HG03025 (cell line): ENCODE measurements around the gene HSD11B1L.
"Not testable (repeated sequence)": the region's sequence is repeated elsewhere in the genome, so short reads cannot be mapped to it uniquely, and the experiment has no call there.

Experiments used
- ATAC-seq: cut with Tn5 transposase; IDR thresholded peaks from one replicate; pipeline ENCODE4 v1.9.1; 2021; ENCODE audit warnings: mild to moderate bottlenecking, moderate library complexity; ENCODE audit not compliant: unreplicated experiment, low FRiP score

Gene HSD11B1L

DNA sequence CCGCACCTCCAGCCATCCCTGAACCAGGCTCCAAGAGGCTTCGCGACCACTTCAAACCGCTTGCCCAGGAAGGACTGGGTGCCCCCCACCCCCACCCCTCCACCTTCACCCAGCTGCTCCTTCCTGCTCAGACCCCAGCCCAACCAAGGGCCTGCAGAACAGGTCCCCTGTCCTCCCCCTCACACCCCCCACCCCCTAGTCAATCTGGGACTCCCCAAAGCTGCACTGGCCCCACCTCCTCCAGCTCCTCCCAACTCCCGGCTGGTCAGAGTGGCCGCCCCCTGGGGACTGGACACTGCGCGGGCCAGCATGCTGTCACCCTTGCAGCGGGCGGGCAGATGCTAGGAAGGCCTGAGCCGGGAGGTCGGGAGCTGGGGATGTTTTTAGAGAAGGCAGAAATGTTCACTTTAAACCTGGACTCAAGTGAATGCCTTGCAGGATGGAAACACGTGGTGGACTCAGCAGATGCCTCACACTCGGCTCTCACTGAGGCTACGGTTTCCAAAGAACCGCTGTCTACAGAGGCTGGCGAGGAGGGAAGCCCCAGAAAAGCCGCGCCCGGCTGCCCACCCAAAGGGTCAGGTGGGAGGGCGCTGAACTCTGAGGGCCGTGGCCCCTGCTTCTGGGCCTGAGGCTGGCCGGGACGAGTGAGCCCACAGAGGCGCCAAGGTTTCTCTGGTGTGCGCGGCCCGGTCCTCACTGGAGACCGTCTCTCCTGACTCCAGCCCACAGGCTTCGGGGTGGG lies 17.2 kb downstream of the HSD11B1L start:
- ATAC-seq = no peak

DNA sequence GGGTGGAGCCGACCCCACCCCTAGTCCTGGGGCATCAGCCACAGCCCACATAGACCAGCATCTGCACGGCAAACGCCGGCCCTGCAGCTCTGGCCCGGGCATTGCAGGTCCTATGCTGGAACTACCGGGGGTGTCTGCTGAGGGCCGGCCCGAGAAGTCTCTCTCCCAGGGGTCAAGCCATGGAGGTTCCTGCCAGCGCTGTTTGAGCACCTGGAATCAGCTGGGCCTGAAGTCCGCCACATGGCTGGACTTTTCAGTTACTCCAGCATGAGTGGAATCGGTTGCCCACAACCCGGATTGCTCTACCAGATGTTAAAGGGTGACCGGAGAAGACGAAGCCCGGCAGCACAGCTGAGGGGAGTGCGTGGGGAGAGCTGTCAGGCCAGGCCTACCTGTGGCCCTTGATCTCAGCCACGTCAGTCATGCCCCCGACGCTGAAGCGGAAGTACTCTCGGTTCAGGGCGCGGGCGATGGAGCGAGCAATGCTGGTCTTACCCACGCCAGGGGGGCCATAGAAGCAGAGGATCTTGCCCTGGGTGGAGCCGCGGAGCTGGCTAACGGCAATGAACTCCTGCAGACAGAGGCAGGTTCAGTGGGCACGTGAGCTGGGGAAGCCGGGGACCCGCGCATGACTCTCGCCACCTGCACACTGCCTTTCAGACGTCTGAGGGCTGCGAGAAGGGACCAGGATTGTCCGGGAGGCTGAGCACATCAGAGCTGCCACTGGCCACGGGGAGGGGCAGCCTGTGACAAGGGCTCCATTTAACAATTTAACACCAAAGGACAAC lies 18.0 kb downstream of the HSD11B1L start:
- no peak for ATAC-seq

DNA sequence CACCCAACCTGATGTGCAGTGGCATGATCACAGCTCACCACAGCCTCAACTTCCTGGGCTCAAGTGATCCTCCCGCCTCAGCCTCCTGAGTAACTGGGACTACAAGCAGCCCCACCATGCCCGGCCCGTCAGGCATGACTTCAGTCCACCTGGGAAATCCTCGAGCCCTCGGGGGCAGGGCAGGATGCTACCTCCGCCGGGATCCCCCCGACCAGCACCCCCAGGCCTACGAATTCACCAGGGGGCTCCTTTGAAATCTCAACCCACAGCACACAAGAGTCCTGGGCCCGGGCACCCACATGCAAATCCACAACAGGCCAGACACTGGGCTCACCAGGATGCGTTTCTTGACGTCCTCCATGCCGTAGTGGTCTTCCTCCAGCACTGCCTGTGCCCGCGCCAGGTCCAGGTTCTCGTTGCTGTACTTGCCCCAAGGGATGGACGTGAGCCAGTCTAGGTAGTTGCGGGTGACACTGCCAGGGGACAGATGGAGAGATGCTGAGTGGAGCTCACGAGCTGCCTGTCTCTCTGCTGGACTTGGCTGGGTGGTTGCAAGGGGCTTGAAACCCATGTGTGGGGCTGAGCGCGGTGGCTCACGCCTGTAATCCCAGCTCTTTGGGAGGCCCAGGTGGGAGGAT lies 19.7 kb downstream of the HSD11B1L start:
- ATAC-seq = no peak

DNA sequence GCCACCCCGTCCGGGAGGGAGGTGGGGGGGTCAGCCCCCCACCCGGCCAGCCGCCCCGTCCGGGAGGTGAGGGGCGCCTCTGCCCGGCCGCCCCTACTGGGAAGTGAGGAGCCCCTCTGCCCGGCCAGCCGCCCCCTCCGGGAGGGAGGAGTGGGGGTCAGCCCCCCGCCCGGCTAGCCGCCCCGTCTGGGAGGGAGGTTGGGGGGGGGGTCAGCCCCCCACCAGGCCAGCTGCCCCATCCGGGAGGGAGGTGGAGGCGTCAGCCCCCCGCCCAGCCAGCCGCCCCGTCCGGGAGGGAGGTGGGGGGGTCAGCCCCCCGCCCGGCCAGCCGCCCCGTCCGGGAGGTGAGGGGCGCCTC lies 21.2 kb downstream of the HSD11B1L start:
- not testable (repeated sequence) for ATAC-seq

DNA sequence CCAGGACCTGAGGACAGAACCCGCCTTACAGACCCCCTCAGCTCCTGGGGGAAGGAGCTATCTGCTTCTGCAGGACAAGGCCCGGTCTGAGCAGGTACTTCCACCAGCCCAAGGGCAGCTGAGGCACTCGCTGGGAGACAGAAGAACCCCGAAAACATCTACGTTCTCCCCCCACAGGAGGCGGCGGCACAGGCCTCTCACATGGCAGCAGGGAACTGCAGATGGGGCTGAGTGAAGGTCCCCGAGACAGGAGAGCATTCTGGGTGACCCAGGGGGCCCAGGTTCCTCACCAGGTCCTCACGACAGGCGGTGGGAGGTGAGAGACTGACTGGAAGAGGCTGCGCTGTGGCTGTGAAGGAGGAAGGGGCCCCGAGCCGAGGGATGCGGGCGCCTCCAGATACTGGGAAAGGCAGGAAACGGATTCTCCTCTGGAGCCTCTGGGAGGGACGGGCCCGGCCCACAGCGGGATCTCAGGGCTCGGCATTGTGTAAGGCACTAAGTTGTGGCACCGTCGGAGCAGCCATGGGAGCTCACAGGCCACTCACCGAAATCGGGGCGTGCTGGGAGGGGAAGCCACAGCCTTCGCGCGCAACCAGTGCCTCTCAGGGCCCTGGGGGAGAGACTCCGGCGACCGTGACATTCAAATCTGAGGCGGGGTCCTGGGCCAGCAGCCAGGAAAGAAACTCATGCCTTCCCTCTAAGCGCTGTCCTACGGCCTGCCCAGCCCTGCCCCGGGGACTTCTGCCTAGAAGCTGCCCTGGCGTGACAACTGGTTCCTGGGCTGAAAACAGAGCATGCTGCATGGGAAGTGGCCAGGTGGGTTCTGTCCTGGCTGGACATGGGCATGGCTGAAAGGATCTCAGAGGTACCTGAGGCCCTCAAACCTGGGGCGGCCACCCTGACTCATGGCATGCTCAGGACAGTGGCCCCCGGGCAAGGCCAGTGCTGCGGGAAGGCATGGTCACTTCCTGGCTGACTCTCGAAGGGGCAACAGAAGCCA lies 23.3 kb downstream of the HSD11B1L start:
- no peak for ATAC-seq

DNA sequence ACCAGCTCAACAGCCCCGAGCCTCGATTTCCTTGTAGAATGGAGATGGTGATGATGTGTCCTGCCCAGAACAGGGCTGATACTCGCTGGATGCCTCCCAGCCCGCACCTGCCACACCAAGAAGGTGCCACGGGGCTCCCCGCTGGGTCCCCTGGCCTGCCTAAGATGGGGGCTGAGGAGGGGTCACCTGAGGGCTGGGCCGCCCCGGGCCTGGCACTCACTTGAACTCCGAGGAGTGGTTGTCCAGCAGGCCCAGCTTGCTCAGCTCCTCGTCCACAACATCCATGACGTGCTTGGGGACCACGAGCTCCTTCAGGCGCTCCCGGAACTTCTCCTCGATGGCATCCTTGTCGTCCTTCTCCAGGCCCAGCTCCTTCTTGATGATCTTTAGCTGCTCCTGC lies 24.7 kb downstream of the HSD11B1L start:
- ATAC-seq = no peak

DNA sequence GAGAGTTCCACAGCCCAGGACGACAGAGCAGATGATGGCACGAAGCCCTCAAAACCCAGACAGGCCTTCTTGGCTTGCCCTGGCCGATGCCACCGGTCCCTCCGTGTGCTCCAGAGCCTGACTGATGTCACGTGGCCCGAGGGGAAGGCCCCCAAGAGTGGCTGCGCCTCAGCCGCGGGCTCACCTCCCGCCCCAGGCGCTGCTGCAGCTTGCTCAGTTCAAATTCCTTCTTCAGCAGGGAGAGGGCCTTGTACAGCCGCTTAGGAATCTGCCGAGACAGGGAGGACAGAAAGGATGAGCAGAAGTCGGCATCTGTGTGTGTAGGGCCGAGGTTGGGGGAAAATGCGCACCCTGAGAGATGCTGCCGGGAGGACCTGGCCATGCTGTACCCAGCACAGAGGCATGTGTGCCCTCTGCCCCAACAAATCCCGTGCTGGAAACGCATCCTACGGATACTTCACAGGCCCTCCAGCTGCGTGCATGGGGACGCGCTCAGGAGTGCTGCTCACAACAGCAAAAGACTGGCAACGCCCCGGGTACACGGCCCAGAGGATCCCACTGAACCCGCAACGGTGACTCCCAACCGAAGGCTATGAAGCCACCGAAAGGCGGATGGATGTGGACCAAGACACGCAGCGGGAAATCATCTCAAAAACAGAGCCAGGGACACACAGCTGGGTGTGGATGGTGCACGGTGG lies 26.2 kb downstream of the HSD11B1L start:
- no peak for ATAC-seq

DNA sequence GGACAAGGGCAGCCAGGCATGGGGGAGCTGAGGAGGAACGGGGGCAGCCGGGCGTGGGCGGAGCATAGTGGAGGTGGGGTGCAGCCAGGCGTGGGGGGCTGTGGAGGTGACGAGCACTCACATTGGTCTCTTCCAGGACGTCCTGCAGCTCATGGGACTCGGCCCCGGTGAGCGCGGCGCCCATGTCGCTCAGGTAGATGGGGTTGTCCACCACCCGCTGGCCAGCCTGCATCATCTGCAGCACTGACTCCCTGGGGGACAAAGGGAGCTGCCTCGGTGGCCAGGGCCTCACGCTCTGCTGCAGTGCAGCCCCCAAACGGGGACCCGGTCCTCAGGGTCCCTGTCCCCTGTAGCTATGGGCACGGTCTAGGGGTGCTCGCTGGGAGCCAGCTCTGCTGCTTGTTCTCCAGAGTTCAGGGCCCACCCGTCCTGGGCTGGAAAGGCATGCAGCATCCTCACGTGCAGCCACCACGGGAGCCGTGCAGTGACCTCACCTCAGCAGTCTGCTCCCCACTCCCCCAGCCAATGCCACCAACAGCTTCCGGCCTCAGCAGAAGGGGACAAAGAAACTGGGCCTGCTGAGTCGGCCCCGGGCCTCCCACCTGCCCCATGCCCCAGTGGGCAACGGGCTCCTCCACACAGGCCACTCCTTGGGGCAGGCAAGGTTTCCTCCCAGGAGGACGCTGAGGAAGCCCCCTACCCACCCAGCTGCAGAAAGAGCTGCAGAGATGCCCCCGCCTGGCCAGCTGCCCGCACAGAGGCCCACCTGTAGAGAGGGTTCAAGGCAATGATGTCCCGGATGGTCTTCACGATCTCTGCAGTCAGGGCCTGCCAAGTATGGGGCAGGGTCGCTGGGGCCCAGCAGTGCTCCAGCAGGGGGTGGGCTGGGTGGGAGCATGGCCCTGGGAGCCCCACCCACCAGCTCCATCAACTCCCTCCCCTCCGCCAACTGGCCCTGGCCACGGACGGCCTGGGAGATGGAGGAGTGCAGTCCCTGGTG lies 27.0 kb downstream of the HSD11B1L start:
- no peak for ATAC-seq

DNA sequence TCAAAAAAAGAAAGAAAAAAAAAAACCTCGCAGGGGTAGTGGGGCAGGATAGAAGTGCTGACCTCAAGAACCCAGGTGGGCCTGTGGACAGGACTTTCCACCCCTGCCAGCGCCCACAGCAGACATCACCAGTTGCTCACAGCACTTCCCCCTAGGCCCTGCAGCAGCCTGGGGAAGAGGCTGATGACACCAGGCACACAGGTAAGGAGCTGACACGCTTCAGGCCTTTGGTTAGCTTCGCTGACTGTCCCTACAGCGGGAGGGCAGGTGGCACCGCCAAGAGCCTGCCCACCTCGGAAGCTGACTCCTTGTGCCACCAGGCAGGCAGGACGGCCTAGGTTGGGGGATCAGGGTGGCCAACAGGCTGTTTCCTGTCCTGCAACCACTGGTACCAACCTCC lies 30.2 kb downstream of the HSD11B1L start:
- ATAC-seq = no peak

DNA sequence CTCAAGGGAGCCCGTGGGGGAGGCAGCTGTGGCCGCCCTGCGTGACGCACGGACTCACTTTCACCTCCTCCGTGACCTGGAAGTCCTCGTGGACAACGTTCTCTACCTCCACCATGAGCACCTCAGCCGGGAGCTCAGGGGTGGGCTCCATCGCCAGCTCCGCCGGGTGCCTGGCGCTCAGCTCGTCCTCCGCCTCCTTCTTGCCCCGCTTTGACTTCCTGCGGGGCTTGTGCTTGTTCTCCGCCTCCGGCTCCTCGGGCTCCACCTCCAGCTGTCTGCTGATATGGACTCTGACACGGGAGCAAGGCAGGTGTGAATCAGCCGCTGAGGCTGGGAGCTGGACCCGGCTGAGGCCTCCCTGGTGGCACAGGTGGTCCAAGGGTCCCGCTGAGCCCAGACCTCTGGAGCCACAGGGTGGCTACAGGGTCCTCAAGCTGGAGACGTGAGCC lies 30.9 kb downstream of the HSD11B1L start:
- no peak for ATAC-seq

DNA sequence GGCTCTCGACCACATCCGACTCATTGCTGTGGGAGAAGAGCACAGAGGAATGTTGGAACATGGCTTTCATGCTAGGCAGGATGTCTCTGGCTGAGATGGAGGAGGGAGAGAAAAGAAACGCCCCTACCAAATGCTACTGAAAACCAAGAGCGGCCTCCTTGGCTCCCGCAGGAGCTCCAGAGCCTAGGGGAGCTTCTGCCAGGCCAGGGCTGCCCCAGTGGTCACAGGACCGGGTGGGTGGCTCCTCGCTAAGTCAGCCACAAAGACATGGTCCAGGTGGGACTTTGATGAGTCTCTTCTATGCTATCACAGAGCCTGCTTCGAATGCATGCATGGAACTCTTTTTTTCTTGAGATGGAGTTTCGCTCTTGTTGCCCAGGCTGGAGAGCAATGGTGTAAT lies 32.4 kb downstream of the HSD11B1L start:
- no peak for ATAC-seq

DNA sequence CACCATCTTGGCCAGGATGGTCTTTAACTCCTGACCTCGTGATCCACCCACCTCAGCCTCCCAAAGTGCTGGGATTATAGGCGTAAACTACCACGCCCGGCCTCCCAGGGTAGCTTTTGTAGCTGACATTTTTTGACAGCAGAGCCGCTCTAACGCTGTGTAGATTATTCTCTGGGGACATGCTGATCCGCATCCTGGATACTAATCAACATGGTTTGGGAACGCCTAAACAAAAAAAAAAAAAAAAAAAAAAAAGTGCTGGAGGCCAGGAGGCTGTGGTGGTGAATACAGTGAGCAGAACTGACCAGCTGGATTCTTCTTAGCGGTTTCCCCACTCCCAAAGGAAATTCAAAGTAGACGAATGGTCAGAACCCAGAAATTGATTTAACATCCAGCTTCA lies 34.0 kb downstream of the HSD11B1L start:
- no peak for ATAC-seq

DNA sequence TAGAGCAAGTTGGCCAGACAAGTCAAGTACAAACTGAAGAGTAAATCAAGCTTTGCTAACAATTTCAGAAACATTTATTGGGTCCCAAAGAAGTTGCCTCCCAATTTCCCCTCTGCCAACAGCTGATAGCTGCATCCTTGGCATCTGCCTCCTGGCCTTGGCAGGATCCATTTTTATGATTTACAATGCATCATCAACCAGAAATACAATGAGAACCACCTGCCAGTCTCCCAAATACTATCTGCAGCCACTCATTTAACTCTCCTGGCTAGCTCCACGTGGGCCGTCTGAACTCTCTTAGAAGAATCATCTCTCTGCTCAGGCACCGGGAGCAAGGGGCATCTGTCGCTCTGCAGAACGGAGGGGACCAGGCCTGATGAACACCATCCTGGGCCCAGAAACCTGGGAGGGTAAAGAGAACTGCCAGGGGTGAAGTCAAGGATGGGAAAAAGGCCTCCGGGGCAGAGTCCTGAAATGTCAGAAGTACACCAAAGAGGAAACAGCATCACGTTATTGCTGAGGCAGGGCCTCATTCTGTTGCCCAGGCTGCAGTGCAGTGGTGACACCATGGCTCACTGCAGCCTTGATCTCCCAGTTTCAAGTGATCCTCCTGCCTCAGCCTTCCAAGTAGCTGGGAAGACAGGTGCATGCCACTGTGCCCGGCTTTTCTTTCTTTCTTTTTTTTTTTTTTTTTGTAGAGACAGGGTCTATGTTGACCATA lies 36.5 kb downstream of the HSD11B1L start:
- ATAC-seq = no peak

DNA sequence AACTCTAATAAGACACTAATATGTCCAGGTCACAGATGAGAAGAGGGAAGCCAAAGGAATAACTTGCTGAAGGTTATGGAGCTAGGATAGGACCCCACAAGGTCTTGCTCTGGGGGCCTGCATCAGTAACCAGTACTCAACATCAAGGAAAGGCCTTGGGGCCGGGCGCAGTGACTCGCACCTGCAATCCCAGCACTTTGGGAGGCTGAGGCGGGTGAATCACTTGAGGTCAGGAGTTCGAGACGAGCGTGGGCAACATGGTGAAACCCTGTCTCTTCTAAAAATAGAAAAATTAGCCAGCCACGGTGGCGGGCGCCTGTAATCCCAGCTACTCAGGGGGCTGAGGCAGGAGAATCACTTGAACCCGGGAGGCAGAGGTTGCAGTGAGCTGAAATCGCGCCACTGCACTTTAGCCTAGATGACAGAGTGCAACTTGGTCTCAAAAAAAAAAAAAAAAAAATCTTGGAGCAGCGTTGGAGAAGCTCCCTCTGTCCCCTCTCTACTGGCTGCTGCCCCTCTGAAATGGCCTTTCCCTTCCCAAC lies 37.3 kb downstream of the HSD11B1L start:
- no peak for ATAC-seq

DNA sequence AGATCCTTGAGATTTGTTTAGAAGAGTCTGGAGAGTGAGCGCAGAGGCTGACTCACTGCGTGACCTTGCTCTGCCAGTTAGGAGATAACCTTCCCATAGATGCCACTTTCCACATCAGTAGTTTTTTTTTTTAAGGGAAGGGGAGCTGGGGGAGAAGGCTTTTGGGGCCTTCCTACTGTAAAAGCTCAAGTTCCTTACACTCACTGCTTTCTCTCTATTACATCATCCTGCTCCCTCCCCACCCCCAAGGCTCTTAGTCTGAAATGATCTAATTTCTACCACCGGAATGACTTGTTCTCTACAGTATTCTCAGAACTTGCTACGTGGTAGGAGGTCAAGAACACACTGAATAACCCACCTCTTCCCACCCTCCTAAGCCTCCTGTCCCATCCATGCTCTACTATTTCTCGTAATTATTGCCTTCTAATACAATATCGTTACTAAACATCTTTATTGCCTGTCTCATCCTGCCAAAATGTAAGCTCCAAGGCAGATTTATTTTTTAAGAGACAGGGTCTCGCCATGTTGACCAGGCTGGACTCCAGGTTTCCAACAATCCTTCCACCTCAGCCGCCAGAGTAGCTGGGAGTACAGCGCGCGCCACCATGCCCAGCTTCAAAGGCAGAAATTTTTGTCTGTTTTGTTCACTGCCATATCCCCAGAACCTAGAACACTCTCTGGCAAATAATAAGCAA lies 37.9 kb downstream of the HSD11B1L start:
- no peak for ATAC-seq

DNA sequence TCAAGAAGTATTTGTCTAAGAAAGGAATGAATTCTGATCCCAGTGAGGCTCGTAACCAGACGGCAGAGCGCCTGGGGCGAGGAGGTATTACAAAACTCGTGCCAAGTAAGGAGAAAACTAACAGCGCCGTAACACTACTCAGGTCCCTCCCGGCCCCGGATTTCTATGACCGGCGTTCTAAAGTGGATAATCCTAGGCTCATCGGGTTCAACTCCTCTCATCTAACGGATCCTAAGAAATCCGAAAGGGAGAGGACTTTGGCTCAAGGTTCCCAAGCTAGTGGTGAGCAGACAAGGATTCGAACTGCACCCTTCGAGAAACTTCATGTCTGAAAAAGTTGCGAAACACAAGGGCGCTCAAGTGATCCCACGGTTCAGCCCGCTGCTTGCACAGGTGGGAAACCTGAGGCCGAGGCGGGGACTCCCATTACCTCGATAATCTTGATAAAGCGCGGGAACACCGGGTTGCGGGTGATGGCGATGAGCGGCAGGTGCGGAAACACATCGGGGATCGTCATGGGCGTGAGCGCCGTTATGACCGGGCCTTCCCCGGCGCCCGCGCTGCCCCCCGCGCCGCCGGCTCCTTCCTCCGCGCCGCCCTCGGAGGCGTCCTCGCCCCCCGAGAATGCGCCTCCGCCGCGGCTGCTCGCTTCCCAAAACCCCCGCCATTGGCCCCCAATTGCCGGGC lies 38.6 kb downstream of the HSD11B1L start:
- ATAC-seq = peak; percentile 8
